ENCODE measurements around the gene MIDN.

MIDN gene

GRCh38 chr19:1230783-1231489 is 17.4 kb upstream of the MIDN start:
- peaks cover 10% of the 10 kb centered on the region for H3K4me1 ChIP-seq
- no peaks in the 10 kb centered on the region for H3K27me3 ChIP-seq
- no peak overlapping the region for H3K4me3 ChIP-seq (ENCODE audit: low read depth, low read length)
- no peaks in the 10 kb centered on the region for H3K9me3 ChIP-seq
- DNase-seq, result no peak
- no peak for TF ChIP-seq CTCF (IDR thresholded peaks at IDR 0.05; ENCODE audit: low read depth, low read length)
- H3K36me3 ChIP-seq, result peaks cover 42% of the 10 kb centered on the region

- no peak for DNase-seq
- peaks cover 32% of the 10 kb centered on the region for H3K36me3 ChIP-seq
- peaks cover 10% of the 10 kb centered on the region for H3K4me1 ChIP-seq
- no peaks in the 10 kb centered on the region for H3K9me3 ChIP-seq
- no peak for TF ChIP-seq CTCF (IDR thresholded peaks at IDR 0.05; ENCODE audit: low read depth, low read length)
- H3K4me3 ChIP-seq (ENCODE audit: low read depth, low read length), result no peak overlapping the region
- H3K27me3 ChIP-seq, result no peaks in the 10 kb centered on the region
Observed at GRCh38 chr19:1231729-1232637, 16.4 kb upstream of the MIDN start.

GRCh38 chr19:1232652-1233072 is 15.7 kb upstream of the MIDN start:
- TF ChIP-seq CTCF (IDR thresholded peaks at IDR 0.05; ENCODE audit: low read depth, low read length), result no peak
- H3K36me3 ChIP-seq, result peaks cover 25% of the 10 kb centered on the region
- H3K9me3 ChIP-seq, result no peaks in the 10 kb centered on the region
- H3K27me3 ChIP-seq, result no peaks in the 10 kb centered on the region
- H3K4me1 ChIP-seq, result peaks cover 10% of the 10 kb centered on the region
- no peak for DNase-seq
- no peak overlapping the region for H3K4me3 ChIP-seq (ENCODE audit: low read depth, low read length)

- H3K4me1 ChIP-seq, result peaks cover 10% of the 10 kb centered on the region
- TF ChIP-seq CTCF (IDR thresholded peaks at IDR 0.05; ENCODE audit: low read depth, low read length), result no peak
- H3K9me3 ChIP-seq, result no peaks in the 10 kb centered on the region
- DNase-seq, result no peak
- no peak overlapping the region for H3K4me3 ChIP-seq (ENCODE audit: low read depth, low read length)
- H3K27me3 ChIP-seq, result no peaks in the 10 kb centered on the region
- H3K36me3 ChIP-seq, result peaks cover 21% of the 10 kb centered on the region
Observed at GRCh38 chr19:1233115-1233667, 15.2 kb upstream of the MIDN start.

- Histone ChIP-seq H3K4me1 (peaks cover 10% of the 10 kb centered on the region), H3K4me3 (ENCODE audit: low read depth, low read length) (no peak overlapping the region), H3K9me3 (no peaks in the 10 kb centered on the region), H3K36me3 (peaks cover 21% of the 10 kb centered on the region), H3K27me3 (no peaks in the 10 kb centered on the region)
- no peak for TF ChIP-seq CTCF (IDR thresholded peaks at IDR 0.05; ENCODE audit: low read depth, low read length)
- DNase-seq, result no peak
Observed at GRCh38 chr19:1234051-1234954, 14.1 kb upstream of the MIDN start.

Measured in BE2C (cell line).